GM18870 (cell line): Measurements from ENCODE around the gene HOXC13.

Experiments
- ATAC-seq: cut with Tn5 transposase; IDR thresholded peaks from one replicate; pipeline ENCODE4 v1.9.1; 2021; ENCODE audit warnings: moderate library complexity; ENCODE audit not compliant: unreplicated experiment

The HOXC13 gene

DNA sequence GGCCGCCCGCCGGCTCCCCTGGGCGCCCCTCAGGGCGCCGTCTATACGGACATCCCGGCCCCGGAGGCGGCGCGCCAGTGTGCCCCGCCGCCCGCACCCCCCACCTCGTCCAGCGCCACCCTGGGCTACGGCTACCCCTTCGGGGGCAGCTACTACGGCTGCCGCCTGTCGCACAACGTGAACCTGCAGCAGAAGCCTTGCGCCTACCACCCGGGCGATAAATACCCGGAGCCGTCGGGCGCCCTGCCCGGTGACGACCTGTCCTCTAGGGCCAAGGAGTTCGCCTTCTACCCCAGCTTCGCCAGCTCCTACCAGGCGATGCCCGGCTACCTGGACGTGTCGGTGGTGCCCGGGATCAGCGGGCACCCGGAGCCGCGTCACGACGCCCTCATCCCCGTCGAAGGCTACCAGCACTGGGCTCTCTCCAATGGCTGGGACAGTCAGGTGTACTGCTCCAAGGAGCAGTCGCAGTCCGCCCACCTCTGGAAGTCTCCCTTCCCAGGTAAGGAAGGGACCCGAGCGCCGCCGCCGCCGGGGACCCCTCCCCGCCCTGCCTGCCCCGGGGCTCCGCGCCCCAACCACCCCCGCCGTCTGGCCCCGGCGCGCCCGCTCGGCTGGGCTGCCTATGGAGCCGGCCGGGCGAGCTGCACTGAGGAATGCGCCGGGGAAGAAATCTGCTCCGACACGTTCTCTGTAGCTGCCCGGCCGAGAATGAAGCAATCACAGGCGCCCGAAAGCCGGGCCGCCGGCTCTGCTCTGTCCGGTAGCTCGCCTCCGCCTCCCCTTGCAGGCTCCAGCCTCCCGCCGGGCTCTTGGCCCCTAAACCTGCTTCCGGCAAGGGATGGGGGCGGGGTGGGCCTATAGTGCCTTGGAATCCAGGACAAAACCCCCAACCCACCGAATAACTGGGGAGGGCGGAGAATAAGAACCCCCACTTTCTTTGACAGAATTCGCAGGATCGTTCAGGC, 794 bp downstream of the HOXC13 start:
- no peak for ATAC-seq

- no peak for ATAC-seq
These were observed 1.9 kb downstream of the HOXC13 start for GRCh38 chr12:53940443-53941014.

DNA sequence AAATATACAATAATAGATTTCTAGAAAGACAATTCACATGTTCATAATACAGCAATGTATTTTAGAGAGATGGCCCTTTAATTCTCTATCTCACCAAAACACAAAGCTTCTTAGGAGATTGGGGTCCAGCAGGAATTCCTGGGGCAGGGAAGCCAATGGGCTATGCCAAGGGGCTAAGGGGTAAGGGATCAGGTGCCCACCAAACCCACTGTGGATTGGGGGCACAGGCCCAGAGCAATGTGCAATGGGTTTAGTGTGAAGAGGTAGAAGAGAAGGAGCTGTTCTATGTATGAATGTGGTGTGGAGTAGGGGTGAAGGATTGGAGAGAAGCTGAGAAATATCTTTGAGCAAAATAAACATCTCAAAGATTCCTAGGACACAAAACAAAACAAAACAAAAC, 2.6 kb downstream of the HOXC13 start:
- ATAC-seq, result no peak

DNA sequence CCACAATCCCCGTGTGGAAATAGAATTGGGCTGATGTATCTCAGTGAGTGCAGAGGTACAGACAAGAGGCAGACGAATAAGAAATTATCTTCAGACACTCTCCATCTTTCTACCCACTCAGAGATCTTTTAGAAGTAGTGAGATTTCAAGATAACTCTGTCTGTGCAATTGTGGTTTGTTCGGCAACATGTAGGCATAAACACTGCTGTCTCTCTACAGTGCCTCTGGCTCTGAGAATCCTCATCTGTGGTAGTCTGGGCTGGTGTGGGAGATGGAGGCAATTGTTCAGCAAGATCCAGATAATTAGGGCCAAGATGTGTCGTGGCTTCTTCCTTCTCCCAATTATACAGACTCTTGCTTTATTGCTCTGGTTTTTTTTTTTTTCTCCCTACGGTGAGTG, 3.1 kb downstream of the HOXC13 start:
- no peak for ATAC-seq

DNA sequence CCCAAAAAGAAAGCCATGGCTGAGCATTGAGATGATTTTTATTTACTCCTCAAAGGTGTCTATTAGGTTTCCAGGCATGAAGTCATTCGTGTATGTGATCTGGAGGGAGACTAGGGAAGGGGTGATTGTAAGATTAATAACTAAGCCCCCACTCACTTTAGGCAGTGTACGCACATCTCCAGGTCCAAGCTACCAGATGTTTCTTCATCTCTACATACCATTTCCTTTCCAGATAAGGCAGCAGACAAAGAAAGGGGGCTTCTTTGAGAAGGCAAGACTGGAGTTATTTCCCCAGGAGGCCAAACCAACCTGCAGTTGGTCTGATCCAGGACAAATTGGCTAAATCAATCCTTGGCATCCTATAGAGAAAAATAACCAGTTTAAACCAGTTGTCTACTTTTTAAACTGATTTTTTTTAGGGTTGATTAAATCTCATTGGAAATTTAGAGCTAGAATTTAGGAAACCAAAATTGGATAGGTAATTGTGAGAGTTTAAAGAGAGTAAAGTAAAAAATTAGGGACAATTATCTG, 3.9 kb downstream of the HOXC13 start:
- no peak for ATAC-seq

- ATAC-seq, result no peak
These were observed 5.6 kb downstream of the HOXC13 start for GRCh38 chr12:53944209-53944608.

GRCh38 chr12:53944907-53945847, 6.5 kb downstream of the HOXC13 start:
- no peak for ATAC-seq

DNA sequence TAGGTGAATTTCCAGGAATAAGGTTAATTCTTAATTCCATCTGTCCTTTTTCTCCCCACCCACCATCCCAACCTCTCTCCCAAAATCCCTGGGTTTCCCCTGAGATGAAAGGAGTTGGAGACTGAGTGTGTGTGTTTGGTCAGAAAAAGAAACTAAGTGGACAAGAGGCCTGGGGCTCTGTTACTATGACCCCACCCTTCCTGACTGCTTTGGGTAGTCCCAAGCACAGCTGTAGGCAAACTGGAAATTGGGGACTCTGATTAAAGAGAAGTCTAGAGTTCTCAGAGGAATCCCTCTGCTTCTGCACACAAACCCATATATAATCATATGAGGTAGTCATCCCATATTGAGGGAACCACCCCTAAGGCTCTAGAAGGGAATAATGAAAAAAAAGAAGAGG, 9.1 kb downstream of the HOXC13 start:
- ATAC-seq, result no peak

- no peak for ATAC-seq
These were observed 10.3 kb downstream of the HOXC13 start for GRCh38 chr12:53948650-53949593.

- no peak for ATAC-seq
These were observed 11.2 kb downstream of the HOXC13 start for GRCh38 chr12:53949631-53950436.

DNA sequence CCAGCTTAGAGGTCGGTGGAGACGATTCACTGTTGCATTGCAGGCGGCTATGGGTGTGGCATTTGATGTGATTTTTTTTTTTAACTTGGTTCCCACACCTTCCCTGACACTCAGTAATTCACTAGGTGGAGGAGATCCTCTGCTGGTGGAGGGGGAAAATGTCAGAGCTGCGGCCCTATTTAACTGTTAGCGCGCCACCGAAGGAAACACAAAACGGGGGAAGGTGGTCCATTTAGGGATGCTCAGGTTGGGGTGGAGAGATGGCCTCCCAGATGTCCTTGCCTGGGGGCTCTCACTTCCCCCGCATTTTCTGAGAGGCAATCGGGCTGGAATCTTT, 11.8 kb downstream of the HOXC13 start:
- ATAC-seq, result no peak

GRCh38 chr12:53950789-53951576, 12.4 kb downstream of the HOXC13 start:
- no peak for ATAC-seq

GRCh38 chr12:53951577-53952334, 13.1 kb downstream of the HOXC13 start:
- ATAC-seq, result no peak

DNA sequence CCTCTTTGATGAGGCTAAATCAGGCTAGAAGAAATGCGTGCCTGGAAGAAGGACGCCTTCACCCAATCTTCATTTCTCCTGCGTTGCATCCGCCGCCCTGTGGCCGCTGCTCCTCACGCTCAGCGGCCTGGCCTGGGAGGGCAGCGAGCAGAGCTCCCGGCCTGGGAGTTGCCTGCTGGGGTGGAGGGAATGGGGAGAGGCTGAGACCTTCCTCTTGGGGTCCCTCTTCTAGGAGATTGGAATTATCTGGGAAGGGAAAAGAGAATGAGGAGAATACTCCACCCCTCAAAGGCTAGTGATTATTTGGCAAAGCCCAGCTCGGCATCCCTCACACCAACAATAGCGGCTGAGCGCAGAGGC, 13.7 kb downstream of the HOXC13 start:
- ATAC-seq, result no peak

DNA sequence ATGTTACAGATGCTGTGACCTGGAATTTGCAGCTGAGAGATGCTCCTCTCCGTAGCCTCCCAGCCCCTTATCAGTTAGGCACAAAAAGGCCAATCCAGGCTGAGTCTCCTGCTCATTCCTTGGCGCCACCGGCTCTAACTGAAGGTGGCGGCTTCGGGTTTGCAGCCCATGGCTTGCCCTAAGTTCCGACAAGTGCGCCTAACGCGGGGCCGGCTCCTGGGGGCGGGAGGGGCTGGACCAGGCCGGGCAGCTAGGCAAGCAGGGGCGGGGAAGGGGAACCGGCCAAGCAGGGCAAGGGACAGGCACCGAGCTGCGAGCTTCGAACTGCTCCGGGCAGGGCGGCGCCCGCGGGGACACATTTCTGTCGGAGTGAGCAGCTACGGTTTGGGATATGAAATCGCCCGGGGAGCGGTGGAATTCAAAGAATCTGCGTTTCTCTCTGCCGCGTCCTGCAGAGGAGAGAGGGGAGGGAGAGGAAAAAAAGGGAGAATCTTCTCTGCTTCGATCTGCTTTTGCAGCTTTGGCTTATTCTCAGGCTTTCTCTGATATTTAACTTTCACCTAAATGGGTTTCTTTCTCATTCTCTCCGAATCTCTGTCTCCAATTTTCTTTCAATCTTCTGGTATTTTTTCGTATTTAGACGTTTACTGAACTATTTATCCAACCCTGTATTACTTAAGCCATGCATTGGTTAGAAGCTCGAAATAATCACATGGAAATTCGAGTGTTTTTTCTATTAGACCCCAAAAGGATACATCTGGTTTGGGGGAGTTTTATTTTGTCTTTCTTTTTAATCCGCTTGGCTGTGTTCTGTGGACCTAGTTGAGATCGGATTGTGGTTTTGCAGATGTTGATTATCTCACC, 14.5 kb downstream of the HOXC13 start:
- no peak for ATAC-seq

DNA sequence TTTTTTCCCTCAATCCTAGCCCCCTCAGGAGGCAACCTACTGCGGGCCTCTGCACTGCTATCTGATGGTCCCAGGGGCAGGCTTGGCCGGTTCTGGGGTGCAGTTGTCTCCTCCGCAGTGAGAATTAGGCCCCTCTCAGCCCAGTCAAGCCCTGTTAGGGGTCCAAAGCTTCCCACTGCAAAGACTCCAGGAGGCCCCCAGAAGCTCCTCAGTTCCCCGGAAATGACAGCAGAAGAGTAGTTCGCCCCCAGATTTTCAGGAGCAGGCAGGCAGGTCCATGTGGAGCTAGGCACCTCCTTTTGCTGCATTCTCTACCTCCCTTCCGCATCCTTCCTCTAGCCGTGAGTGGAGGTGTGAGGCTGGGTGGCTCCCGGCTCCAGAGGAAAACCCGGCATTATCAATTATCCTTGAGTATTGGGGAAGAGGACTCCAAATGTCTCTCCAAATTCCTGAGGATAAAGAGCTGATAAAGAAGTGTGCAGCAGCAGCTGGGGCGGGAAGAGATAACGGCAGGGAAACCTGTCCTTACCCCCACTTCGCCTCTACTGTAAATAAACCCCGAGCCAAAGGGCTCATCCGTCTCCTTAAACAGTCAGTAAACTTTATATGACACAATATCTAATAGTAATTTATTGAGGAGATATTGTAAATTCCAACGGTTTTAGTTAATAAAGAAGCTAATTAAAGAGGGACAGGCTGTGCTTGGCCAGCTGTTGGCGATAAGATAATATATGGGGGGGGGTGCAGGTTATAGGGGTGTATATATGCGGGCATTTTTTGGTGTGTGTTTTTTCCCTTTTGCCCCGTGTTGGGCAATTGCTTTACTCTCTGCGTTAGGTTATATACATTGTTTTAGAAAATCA, 15.4 kb downstream of the HOXC13 start:
- no peak for ATAC-seq
